Fibroblast of villous mesenchyme (primary cell): ENCODE data around the gene GPR161. TPM values are rescaled to one million over a fixed set of nuclear protein-coding genes. Genes with fewer than 3 reads are reported as not detected.

ENCODE experiments used
- DNase-seq: peaks from one replicate; pipeline ENCODE4 v3.0.0-alpha.2; 2010; ENCODE audit warnings: low read depth
- H3K4me3 ChIP-seq: 2 replicates; pipeline ENCODE4 v1.5.1; 2011; ENCODE audit warnings: low read depth, mild to moderate bottlenecking, low read length
- total RNA-seq: library from RNA; depleted of rRNA; stranded (reverse); fragments of >200 nt; gene quantifications from 2 replicates; pipeline ENCODE4 v1.2.3, GENCODE V29; 2012
- TF ChIP-seq, protein P1 (sequence below): IDR thresholded peaks from 2 replicates; pipeline ENCODE4 v1.5.1; 2012; ENCODE audit warnings: low read depth, mild to moderate bottlenecking, low read length; ENCODE audit not compliant: insufficient read depth

The GPR161 gene
- total RNA-seq, 1 donor: 13.0 TPM

DNA sequence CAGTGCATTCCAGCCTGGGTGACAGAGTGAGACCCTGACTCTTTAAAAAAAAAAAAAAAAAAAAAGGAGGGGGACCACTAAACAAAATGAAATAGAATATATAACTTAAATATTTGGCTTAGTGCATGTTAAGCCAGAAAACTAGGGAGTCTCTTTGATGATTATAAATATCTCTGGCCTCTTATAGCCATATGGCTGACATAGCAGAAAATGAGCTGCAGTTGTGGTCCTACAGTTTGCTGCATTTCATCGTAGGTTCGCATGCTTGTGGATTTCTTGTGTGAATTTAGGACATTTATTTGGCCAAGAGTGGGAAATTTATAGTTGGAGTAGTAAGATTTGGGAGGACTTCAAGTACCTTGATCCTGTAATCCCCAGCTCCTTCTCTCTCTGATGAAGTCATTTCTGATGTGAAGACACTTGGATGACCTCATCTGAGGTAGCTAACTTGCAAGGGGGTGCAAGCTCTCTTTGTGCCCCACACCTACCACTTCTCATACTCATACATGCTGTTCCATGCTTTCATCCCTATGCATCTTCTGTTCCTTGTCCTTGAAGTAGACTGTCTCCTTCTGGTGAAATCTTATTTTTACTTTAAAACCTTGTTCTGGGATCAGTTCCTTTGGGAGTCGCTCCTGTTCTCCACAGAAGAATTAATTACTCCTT is 35.7 kb upstream of the GPR161 start:
- no peak overlapping the region for H3K4me3 ChIP-seq
- TF ChIP-seq, protein P1, sequence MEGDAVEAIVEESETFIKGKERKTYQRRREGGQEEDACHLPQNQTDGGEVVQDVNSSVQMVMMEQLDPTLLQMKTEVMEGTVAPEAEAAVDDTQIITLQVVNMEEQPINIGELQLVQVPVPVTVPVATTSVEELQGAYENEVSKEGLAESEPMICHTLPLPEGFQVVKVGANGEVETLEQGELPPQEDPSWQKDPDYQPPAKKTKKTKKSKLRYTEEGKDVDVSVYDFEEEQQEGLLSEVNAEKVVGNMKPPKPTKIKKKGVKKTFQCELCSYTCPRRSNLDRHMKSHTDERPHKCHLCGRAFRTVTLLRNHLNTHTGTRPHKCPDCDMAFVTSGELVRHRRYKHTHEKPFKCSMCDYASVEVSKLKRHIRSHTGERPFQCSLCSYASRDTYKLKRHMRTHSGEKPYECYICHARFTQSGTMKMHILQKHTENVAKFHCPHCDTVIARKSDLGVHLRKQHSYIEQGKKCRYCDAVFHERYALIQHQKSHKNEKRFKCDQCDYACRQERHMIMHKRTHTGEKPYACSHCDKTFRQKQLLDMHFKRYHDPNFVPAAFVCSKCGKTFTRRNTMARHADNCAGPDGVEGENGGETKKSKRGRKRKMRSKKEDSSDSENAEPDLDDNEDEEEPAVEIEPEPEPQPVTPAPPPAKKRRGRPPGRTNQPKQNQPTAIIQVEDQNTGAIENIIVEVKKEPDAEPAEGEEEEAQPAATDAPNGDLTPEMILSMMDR: no peak
- no peak for DNase-seq

- DNase-seq: peak; percentile 54
- TF ChIP-seq, protein P1: no peak
- no peak overlapping the region for H3K4me3 ChIP-seq
These were observed 34.1 kb upstream of the GPR161 start for GRCh38 chr1:168170564-168171508.

GRCh38 chr1:168167806-168168205 is 31.1 kb upstream of the GPR161 start:
- TF ChIP-seq, protein P1: no peak
- peak; percentile 10 for DNase-seq
- no peak overlapping the region for H3K4me3 ChIP-seq

DNA sequence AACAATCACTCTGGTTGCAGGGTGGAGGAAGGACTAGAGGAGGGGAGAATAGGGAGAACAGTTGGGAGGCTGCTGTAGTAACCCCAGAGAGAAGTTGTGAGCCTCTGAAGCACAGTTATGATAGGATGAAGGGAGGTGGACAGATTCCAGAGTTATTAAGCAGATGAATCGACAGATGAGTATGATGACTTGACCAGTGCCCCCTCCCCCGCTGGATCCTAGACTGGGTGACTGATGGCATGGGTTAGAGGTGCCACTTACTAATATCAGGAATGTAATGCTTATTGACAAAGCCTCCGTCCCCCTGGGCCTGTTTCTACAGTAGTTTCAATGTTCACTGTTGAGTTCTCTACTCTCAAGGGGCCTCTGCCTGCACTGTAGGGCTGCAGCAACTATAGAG is 28.0 kb upstream of the GPR161 start:
- no peak for DNase-seq
- TF ChIP-seq, protein P1: no peak
- no peak overlapping the region for H3K4me3 ChIP-seq

DNA sequence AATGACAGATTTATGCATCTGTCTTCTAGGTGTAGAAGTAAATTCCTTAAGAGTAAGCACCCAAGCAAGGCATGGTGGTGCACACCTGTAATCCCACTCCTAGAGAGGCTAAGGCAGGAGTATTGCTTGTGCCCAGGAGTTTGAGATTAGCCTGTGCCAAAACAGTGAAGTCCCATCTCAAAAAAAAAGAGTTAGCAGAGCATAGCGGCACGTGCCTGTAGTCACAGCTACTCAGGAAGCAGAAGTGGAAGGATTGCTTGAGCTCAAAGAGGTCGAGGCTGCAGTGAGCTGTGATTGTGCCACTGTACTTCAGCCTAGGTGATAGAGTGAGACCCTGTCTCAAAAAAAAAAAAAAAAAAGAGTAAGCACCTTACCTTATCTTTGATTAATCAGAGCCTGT is 26.9 kb upstream of the GPR161 start:
- H3K4me3 ChIP-seq: no peak overlapping the region
- TF ChIP-seq, protein P1: no peak
- no peak for DNase-seq

DNA sequence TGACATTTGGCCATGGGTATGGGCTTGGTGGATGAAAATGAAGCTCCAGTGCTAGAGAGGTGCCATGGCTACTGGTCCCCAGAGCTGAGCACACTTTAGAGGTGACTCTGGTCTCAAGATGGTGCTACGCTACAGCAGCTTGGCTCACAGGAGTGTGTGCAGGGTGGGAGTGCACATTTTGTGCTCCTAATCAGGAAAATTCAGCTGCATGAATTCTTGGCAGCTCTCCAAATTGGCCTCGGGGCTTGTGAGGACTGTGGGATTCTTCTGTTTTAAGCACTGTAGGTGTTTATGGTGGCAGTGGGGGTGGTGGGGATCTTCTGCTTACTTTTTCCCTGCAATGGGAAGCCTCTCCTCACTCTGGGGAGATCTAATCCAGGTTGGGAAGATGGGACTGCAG is 24.7 kb upstream of the GPR161 start:
- DNase-seq: no peak
- TF ChIP-seq, protein P1: no peak
- no peak overlapping the region for H3K4me3 ChIP-seq
